Measurements from ENCODE around the gene UBE2C.
"Not testable (repeated sequence)": the region's sequence is repeated elsewhere in the genome, so short reads cannot be mapped to it uniquely, and the experiment has no call there.

- not testable (repeated sequence) for TF ChIP-seq CTCF (IDR thresholded peaks at IDR 0.05; ENCODE audit: low read length); EZH2phosphoT487 (IDR thresholded peaks at IDR 0.05; ENCODE audit: low read length); EZH2 (optimal IDR thresholded peaks at IDR 0.05; ENCODE audit: low read depth, low read length)
These were observed 47.7 kb upstream of the UBE2C start for GRCh38 chr20:45764618-45765282.

All from MM.1S (cell line).